Mammary epithelial cell (primary cell): ENCODE measurements around the gene SLC38A2.

ENCODE experiments used
- CTCF ChIP-seq, 2 donors: IDR thresholded peaks in 1 of 2; conservative IDR thresholded peaks in 1 of 2; 2 replicates each; pipeline ENCODE4 v1.5.1; 2011 to 2012; ENCODE audit warnings: inconsistent platforms in 2 of 2, low read length in 2 of 2, mild to moderate bottlenecking in 2 of 2, control low read depth in 1 of 2, low read depth in 1 of 2; ENCODE audit not compliant: insufficient read depth in 1 of 2; ENCODE audit errors: extremely low read depth in 1 of 2
- EZH2 ChIP-seq: IDR thresholded peaks from 2 replicates; pipeline ENCODE4 v1.6.1; 2012; ENCODE audit warnings: low read length, inconsistent platforms, borderline replicate concordance

- TF ChIP-seq CTCF (conservative IDR thresholded peaks at IDR 0.05 in 1 of 2, IDR thresholded peaks at IDR 0.05 in 1 of 2; ENCODE audit: extremely low read depth in 1 of 2, insufficient read depth in 1 of 2, low read depth in 1 of 2, low read length in 2 of 2) (no peak), EZH2 (no peak)
Observed at GRCh38 chr12:46368684-46369083, 3.9 kb downstream of the SLC38A2 start.
